Measurements from ENCODE around the gene CXADR.

Gene CXADR

GRCh38 chr21:17548262-17548661 is 35.4 kb downstream of the CXADR start:
- no peak overlapping the region for H3K4me2 ChIP-seq (ENCODE audit: low read depth, low read length, poor library complexity, severe bottlenecking)
- no peak overlapping the region for H2AFZ ChIP-seq (ENCODE audit: low read length)
- no peaks in the 10 kb centered on the region for H3K79me2 ChIP-seq (ENCODE audit: insufficient read depth, low read length)

DNA sequence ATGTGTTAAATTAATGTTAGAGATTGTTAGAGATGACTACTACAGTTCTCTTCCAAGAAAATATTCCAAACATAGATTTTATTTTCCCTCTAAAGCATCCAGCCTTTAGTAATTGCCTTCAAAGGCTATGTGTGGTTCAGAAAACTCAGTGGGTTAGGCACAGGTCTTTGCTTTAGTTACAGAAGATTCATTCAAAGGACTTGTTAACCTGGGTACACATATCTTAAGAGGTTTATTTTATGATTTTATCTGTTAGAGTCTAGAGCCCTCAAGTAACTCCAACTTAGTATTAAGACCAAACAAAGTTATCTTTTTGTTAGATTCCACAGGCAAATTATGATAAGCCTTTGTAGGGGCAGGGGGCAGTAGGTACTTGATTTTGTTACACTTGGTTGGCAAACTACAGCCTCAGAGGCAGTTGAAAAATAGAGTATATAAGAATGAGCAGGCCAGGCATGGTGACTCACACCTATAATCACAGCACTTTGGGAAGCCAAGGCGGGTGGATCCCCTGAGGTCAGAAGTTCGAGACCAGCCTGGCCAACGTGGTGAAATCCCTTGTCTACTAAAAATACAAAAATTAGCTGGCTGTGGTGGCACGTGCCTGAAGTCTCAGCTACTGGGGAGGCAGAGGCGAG is 37.9 kb downstream of the CXADR start:
- no peaks in the 10 kb centered on the region for H3K9me3 ChIP-seq (ENCODE audit: insufficient read depth, low read depth, low read length)
- H4K20me1 ChIP-seq (ENCODE audit: insufficient read depth, low read length, poor library complexity, severe bottlenecking) = no peaks in the 10 kb centered on the region
- no peaks in the 10 kb centered on the region for H3K27me3 ChIP-seq (ENCODE audit: insufficient read depth, low read length, poor library complexity, severe bottlenecking)
- no peak overlapping the region for H3K9ac ChIP-seq (ENCODE audit: low read depth, low read length, poor library complexity, severe bottlenecking)
- H3K4me2 ChIP-seq (ENCODE audit: low read depth, low read length, poor library complexity, severe bottlenecking) = no peak overlapping the region
- H3K4me1 ChIP-seq (ENCODE audit: insufficient read depth, low read length, poor library complexity, severe bottlenecking) = no peaks in the 10 kb centered on the region
- H3F3A ChIP-seq (ENCODE audit: low read depth) = no peaks in the 10 kb centered on the region
- no peaks in the 10 kb centered on the region for H3K9me2 ChIP-seq (replicated peaks; ENCODE audit: low read depth, low read length)
- no peak overlapping the region for H2AFZ ChIP-seq (ENCODE audit: low read length)
- no peak overlapping the region for H3K4me3 ChIP-seq (ENCODE audit: low read length, poor library complexity, severe bottlenecking)
- TF ChIP-seq, protein P1, sequence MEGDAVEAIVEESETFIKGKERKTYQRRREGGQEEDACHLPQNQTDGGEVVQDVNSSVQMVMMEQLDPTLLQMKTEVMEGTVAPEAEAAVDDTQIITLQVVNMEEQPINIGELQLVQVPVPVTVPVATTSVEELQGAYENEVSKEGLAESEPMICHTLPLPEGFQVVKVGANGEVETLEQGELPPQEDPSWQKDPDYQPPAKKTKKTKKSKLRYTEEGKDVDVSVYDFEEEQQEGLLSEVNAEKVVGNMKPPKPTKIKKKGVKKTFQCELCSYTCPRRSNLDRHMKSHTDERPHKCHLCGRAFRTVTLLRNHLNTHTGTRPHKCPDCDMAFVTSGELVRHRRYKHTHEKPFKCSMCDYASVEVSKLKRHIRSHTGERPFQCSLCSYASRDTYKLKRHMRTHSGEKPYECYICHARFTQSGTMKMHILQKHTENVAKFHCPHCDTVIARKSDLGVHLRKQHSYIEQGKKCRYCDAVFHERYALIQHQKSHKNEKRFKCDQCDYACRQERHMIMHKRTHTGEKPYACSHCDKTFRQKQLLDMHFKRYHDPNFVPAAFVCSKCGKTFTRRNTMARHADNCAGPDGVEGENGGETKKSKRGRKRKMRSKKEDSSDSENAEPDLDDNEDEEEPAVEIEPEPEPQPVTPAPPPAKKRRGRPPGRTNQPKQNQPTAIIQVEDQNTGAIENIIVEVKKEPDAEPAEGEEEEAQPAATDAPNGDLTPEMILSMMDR (conservative IDR thresholded peaks at IDR 0.05; ENCODE audit: low read length) = no peak
- no peak for TF ChIP-seq EZH2phosphoT487 (IDR thresholded peaks at IDR 0.05; ENCODE audit: borderline replicate concordance)
- no peaks in the 10 kb centered on the region for H3K36me3 ChIP-seq (ENCODE audit: insufficient read depth, low read length)
- no peaks in the 10 kb centered on the region for H3K79me2 ChIP-seq (ENCODE audit: insufficient read depth, low read length)

More at GRCh38 chr21:17548262-17548661, 35.4 kb downstream of the CXADR start:
- no peak overlapping the region for H3K4me3 ChIP-seq (ENCODE audit: low read length, poor library complexity, severe bottlenecking)
- no peak for TF ChIP-seq EZH2phosphoT487 (IDR thresholded peaks at IDR 0.05; ENCODE audit: borderline replicate concordance)
- TF ChIP-seq, protein P1 (conservative IDR thresholded peaks at IDR 0.05; ENCODE audit: low read length) = no peak
- no peak overlapping the region for H3K9ac ChIP-seq (ENCODE audit: low read depth, low read length, poor library complexity, severe bottlenecking)
- H3K9me3 ChIP-seq (ENCODE audit: insufficient read depth, low read depth, low read length) = no peaks in the 10 kb centered on the region
- H3K36me3 ChIP-seq (ENCODE audit: insufficient read depth, low read length) = no peaks in the 10 kb centered on the region
- no peaks in the 10 kb centered on the region for H3F3A ChIP-seq (ENCODE audit: low read depth)
- no peaks in the 10 kb centered on the region for H4K20me1 ChIP-seq (ENCODE audit: insufficient read depth, low read length, poor library complexity, severe bottlenecking)
- H3K9me2 ChIP-seq (replicated peaks; ENCODE audit: low read depth, low read length) = no peaks in the 10 kb centered on the region
- no peaks in the 10 kb centered on the region for H3K4me1 ChIP-seq (ENCODE audit: insufficient read depth, low read length, poor library complexity, severe bottlenecking)
- H3K27me3 ChIP-seq (ENCODE audit: insufficient read depth, low read length, poor library complexity, severe bottlenecking) = no peaks in the 10 kb centered on the region

DNA sequence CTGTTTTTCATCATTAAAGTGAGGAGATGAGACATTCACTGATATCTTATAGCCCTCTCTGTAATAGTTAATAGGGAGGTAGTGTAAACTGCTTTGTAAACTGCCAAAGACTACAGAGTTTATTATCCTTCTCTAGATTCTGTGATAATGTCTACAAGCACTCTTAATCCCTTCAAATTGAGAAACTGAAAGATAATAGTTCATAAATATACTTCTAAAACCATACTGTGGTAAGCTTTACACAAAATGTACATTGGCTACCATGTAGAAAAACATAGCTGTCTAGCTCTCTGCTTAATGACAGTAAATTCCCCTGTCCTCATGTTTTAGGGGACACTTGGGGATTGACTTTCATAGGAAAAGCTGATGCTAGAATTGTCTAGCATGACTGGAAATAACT is 39.6 kb downstream of the CXADR start:
- H3K36me3 ChIP-seq (ENCODE audit: insufficient read depth, low read length) = no peaks in the 10 kb centered on the region
- H3K27me3 ChIP-seq (ENCODE audit: insufficient read depth, low read length, poor library complexity, severe bottlenecking) = no peaks in the 10 kb centered on the region
- H4K20me1 ChIP-seq (ENCODE audit: insufficient read depth, low read length, poor library complexity, severe bottlenecking) = no peaks in the 10 kb centered on the region
- no peak overlapping the region for H3K4me3 ChIP-seq (ENCODE audit: low read length, poor library complexity, severe bottlenecking)
- H3K4me2 ChIP-seq (ENCODE audit: low read depth, low read length, poor library complexity, severe bottlenecking) = no peak overlapping the region
- H2AFZ ChIP-seq (ENCODE audit: low read length) = no peak overlapping the region
- H3F3A ChIP-seq (ENCODE audit: low read depth) = no peaks in the 10 kb centered on the region
- no peak overlapping the region for H3K9ac ChIP-seq (ENCODE audit: low read depth, low read length, poor library complexity, severe bottlenecking)
- H3K79me2 ChIP-seq (ENCODE audit: insufficient read depth, low read length) = no peaks in the 10 kb centered on the region
- no peaks in the 10 kb centered on the region for H3K9me2 ChIP-seq (replicated peaks; ENCODE audit: low read depth, low read length)
- H3K4me1 ChIP-seq (ENCODE audit: insufficient read depth, low read length, poor library complexity, severe bottlenecking) = no peaks in the 10 kb centered on the region
- H3K9me3 ChIP-seq (ENCODE audit: insufficient read depth, low read depth, low read length) = no peaks in the 10 kb centered on the region
- TF ChIP-seq, protein P1 (conservative IDR thresholded peaks at IDR 0.05; ENCODE audit: low read length) = no peak
- no peak for TF ChIP-seq EZH2phosphoT487 (IDR thresholded peaks at IDR 0.05; ENCODE audit: borderline replicate concordance)
